Activated T-helper 1 cell treated with anti-CD3 and anti-CD28 coated beads, Interleukin-12 subunit alpha, Interleukin-12 subunit beta, Interleukin-2, Interleukin-4 antibody, amounts not matched to agents 30 ng/mL and 10 ng/mL and 1 ng/mL, durations not matched to agents 14 hours and 24 hours and 36 hours (primary cell): Measurements from ENCODE around the gene ESRRB. TPM values are rescaled to one million over a fixed set of nuclear protein-coding genes. Genes with fewer than 3 reads are reported as not detected.

Experiments used
- DNase-seq: peaks from one replicate; pipeline ENCODE4 v3.0.0; 2021; ENCODE audit warnings: low spot score
- H3K27ac Mint-ChIP-seq: one replicate; pipeline ENCODE4 v1.8.0; 2021; ENCODE audit warnings: mild to moderate bottlenecking, mixed read lengths
- H3K27me3 Mint-ChIP-seq: one replicate; pipeline ENCODE4 v1.8.0; 2022; ENCODE audit warnings: mild to moderate bottlenecking, moderate library complexity, mixed read lengths; ENCODE audit not compliant: insufficient read depth
- H3K36me3 Mint-ChIP-seq: one replicate; pipeline ENCODE4 v1.8.0; 2021; ENCODE audit warnings: low read depth, mixed read lengths
- H3K4me1 Mint-ChIP-seq: one replicate; pipeline ENCODE4 v1.8.0; 2021; ENCODE audit warnings: low read depth, mixed read lengths
- H3K4me3 Mint-ChIP-seq: one replicate; pipeline ENCODE4 v1.8.0; 2021; ENCODE audit warnings: mild to moderate bottlenecking, moderate library complexity, mixed read lengths
- H3K9me3 Mint-ChIP-seq: one replicate; pipeline ENCODE4 v1.8.0; 2021; ENCODE audit warnings: mixed read lengths
- intact Hi-C: fragments of 100-400 bp; cut with micrococcal nuclease; formaldehyde crosslinking; loops from one replicate; pipeline ENCODE4 v1.15.1; 2024
- total RNA-seq: library from RNA; stranded (reverse); gene quantifications from 2 replicates; pipeline ENCODE4 v1.2.3, GENCODE V29; 2022

ESRRB gene
- total RNA-seq, 1 donor from 2014 or later: 0.21 TPM

DNA sequence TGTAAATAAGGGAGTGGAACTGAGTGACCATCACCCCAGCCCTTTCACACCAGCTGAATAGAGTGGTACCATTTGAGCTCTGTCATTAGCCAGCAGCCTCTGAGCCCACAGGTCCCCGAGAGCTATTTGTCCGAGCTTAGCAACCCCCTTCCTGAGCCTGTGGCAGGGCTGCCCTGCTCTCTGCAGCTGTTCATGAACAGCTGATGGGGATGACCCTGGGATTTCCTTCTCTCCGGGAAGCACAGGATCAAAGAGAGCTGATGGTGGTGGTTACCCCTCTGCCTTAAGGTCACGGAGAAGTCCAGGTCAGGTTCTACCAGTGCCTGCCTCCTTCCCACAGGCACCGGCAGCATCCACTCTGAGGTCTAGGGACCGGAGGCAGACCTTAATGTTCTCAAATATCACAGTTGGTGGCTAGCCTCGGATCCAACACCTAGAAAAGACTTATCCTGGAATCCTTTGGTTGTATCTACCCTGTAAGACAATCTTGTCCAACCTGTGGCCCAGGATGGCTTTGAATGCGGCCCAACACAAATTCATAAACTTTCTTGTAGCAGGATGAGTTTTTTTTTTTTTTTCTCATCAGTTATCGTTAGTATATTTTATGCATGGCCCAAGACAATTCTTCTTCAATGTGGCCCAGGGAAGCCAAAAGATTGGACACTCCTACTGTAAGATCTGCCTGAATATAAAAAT lies 81.1 kb downstream of the ESRRB start:
- no peaks in the 10 kb centered on the region for H3K36me3 Mint-ChIP-seq
- H3K4me1 Mint-ChIP-seq: no peaks in the 10 kb centered on the region
- intact Hi-C loops: loop anchor here (5.0 kb wide), 1 partner anchor 380 kb away; no protein-coding TSS in a partner anchor
- H3K9me3 Mint-ChIP-seq: no peaks in the 10 kb centered on the region
- H3K27me3 Mint-ChIP-seq: peaks cover 11% of the 10 kb centered on the region
- DNase-seq: no peak
- no peak overlapping the region for H3K27ac Mint-ChIP-seq
- H3K4me3 Mint-ChIP-seq: no peak overlapping the region

DNA sequence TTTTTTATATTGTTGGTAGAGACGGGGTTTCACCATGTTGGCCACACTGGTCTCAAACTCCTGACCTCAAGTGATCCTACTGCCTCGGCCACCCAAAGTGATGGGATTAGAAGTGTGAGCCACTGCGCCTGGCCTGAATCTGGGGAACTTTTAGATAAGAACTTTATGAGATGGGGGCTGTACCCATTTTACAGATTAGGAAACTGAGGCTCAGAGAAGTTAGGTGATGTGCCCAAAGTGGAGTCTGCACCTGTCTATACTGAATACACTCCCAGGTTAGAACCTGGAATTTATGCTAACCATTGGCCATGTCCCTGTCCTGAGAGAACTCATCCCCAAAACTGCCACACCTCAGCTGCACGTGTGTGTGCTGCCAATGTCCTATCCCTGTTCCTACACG lies 81.9 kb downstream of the ESRRB start:
- DNase-seq: no peak
- Mint-ChIP-seq H3K9me3 (no peaks in the 10 kb centered on the region), H3K36me3 (no peaks in the 10 kb centered on the region), H3K4me3 (no peak overlapping the region), H3K27ac (no peak overlapping the region), H3K27me3 (peaks cover 11% of the 10 kb centered on the region), H3K4me1 (no peaks in the 10 kb centered on the region)
- intact Hi-C loops: loop anchor here (5.0 kb wide), 1 partner anchor 381 kb away; no protein-coding TSS in a partner anchor

DNA sequence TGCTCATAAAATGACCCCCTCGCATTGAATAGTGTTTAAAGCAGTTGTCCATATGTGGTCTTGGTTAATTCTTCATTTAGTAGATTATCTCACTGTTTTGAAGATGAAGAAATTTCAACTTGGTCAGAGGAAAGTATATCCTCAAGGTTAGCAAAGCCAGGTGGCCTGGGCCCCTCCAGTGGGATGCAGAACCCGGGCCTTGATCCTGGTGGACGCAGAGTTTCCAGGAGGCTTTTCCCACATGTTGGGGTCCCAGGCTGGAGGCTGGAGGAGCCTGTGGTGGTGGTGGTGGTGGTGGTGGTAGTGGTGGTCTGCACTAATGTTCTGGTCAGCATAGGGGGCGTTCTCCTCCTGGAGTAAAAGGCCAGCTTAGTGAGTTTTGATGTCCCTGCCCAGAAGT lies 85.9 kb downstream of the ESRRB start:
- H3K4me3 Mint-ChIP-seq: no peak overlapping the region

DNA sequence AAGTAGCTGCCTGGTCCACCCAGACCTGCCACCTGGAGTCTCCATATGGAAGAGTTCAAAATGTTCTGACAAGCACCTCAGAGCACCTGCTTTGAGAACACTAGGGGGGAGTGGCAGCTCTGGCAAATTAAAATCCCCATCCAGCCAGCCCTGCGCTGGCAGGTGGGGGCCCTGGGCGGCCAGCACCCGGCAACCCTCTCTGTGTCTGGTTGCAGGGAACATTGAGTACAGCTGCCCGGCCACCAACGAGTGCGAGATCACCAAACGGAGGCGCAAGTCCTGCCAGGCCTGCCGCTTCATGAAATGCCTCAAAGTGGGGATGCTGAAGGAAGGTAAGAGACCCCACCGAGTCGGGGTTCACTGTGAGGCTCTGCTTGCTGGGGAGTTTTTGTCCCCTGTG lies 86.4 kb downstream of the ESRRB start:
- Mint-ChIP-seq H3K4me3 (no peak overlapping the region), H3K27me3 (no peaks in the 10 kb centered on the region), H3K27ac (no peak overlapping the region), H3K36me3 (no peaks in the 10 kb centered on the region), H3K9me3 (no peaks in the 10 kb centered on the region), H3K4me1 (no peaks in the 10 kb centered on the region)
- DNase-seq: no peak
- intact Hi-C loops: no loop called here

More for the DNA sequence above, 85.9 kb downstream of the ESRRB start:
- no peaks in the 10 kb centered on the region for H3K36me3 Mint-ChIP-seq
- no peaks in the 10 kb centered on the region for H3K27me3 Mint-ChIP-seq
- H3K4me1 Mint-ChIP-seq: no peaks in the 10 kb centered on the region
- H3K27ac Mint-ChIP-seq: no peak overlapping the region
- H3K9me3 Mint-ChIP-seq: no peaks in the 10 kb centered on the region
- intact Hi-C loops: no loop called here
- DNase-seq: no peak

DNA sequence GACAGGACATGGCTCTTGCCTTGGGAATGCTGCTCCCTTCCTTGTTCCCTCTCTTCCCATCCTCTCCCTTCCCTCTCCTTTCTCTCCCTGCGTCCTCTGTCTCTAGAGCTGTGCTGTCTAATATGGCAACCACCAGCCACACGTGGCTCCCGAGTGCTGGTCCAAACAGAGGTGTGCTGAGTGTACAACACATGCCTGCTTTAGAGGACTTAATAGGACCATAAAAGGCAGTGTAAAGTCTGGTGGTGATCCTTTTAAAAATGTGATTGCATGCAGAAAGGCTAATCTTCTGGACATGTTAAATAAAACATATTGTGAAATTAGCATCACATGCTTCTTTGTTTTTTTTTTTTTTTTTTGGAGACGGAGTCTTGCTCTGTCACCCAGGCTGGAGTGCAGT lies 87.2 kb downstream of the ESRRB start:
- H3K4me3 Mint-ChIP-seq: no peak overlapping the region
- H3K9me3 Mint-ChIP-seq: no peaks in the 10 kb centered on the region
- H3K36me3 Mint-ChIP-seq: no peaks in the 10 kb centered on the region
- intact Hi-C loops: no loop called here
- H3K4me1 Mint-ChIP-seq: no peaks in the 10 kb centered on the region
- no peak overlapping the region for H3K27ac Mint-ChIP-seq
- H3K27me3 Mint-ChIP-seq: no peaks in the 10 kb centered on the region
- no peak for DNase-seq

DNA sequence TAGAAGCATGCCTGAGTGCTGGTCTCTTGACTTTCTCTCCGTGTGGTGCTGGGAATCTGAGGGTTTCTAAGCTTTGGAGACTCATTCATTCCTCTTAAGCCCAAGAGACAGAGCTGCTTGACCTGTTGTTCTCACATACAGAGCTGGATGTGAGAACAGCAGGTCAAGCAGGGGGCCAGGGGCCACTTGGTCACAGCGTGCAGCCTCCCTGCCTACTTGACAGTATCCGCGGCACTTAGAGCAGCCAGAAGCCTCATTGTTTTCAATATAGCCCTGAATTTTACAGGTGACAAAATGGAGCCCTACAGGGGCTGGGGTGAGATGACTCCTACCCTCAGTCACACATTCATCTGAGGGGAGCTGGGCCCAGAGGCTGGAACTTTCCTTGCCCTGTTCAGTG lies 88.9 kb downstream of the ESRRB start:
- H3K4me3 Mint-ChIP-seq: no peak overlapping the region
- no peaks in the 10 kb centered on the region for H3K36me3 Mint-ChIP-seq
- intact Hi-C loops: no loop called here
- no peak for DNase-seq
- H3K27ac Mint-ChIP-seq: no peak overlapping the region
- H3K9me3 Mint-ChIP-seq: no peaks in the 10 kb centered on the region
- H3K27me3 Mint-ChIP-seq: no peaks in the 10 kb centered on the region
- H3K4me1 Mint-ChIP-seq: no peaks in the 10 kb centered on the region

DNA sequence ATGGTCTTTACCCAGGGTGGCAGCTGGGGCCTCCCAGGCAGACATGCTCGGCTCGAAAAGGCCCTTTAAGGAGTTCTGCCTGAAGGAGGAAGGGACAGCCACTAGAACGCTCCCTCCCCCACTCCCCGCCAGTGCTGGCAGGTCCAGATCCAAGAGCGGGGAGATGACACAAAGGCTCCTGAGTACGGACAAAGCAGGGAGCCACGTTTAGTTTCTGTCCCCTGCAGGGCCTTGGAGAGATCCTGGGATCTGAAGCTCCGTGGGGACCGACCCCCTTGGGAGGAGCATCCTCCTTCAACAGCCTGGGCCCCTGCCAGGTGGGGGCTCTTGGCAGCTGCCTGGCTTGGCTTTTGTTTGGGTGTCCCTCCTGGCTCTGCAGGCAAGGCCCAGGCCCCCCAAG lies 89.7 kb downstream of the ESRRB start:
- Mint-ChIP-seq H3K4me1 (no peaks in the 10 kb centered on the region), H3K27ac (no peak overlapping the region), H3K36me3 (no peaks in the 10 kb centered on the region), H3K27me3 (no peaks in the 10 kb centered on the region), H3K9me3 (no peaks in the 10 kb centered on the region), H3K4me3 (no peak overlapping the region)
- no peak for DNase-seq
- intact Hi-C loops: no loop called here

DNA sequence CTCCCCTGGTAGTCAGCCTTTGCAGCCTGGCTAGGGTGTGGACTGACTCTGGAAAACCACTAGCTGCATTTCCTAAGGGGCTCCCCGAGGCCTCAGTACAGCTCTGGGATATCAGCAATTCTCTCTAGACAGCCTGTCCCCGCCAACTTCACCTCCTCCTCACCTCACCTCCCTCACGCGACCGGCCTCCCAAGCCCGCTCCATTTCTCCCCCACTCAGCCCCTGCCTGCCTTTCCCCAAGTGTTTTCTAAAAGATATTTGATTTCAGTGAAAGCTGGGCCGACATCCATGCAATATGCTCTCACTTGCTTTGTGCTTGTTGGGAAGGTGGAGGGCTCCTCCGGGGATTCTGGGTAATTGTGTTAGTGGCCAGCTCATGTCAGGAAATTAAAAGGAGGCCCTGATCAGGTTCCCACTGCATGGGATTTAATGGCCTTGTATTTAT lies 91.8 kb downstream of the ESRRB start:
- DNase-seq: no peak
- Mint-ChIP-seq H3K4me1 (no peaks in the 10 kb centered on the region), H3K9me3 (no peaks in the 10 kb centered on the region), H3K4me3 (no peak overlapping the region), H3K27me3 (peaks cover 2% of the 10 kb centered on the region), H3K27ac (no peak overlapping the region), H3K36me3 (no peaks in the 10 kb centered on the region)
- intact Hi-C loops: no loop called here

DNA sequence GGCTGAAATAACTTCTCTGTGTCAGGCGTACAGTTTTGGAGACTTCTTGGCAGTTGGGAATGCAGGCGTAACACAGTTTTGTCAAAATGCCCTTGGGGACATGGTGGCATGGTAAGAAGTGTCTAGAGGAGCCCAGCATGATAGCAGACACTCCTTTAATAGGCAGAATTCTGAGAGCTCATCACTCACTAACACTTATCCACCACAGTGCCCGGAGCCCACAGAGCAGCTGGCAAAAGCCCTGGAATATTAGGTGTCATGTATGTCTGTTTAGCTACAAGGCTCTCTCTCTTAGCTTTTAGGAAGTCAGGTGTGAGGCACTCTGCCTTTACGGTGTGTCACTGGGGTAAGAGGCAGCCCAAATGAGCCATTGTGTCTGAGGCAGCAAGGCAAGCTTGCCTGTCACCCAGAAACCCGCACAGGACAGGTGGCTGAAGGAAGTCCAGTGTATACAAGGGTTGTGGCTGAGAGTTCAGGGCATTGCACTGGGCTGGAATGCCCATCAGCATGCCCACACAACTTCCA lies 96.3 kb downstream of the ESRRB start:
- DNase-seq: no peak
- Mint-ChIP-seq H3K27ac (no peak overlapping the region), H3K4me1 (no peaks in the 10 kb centered on the region), H3K36me3 (no peaks in the 10 kb centered on the region), H3K9me3 (no peaks in the 10 kb centered on the region), H3K27me3 (peaks cover 6% of the 10 kb centered on the region), H3K4me3 (no peak overlapping the region)
- intact Hi-C loops: no loop called here

DNA sequence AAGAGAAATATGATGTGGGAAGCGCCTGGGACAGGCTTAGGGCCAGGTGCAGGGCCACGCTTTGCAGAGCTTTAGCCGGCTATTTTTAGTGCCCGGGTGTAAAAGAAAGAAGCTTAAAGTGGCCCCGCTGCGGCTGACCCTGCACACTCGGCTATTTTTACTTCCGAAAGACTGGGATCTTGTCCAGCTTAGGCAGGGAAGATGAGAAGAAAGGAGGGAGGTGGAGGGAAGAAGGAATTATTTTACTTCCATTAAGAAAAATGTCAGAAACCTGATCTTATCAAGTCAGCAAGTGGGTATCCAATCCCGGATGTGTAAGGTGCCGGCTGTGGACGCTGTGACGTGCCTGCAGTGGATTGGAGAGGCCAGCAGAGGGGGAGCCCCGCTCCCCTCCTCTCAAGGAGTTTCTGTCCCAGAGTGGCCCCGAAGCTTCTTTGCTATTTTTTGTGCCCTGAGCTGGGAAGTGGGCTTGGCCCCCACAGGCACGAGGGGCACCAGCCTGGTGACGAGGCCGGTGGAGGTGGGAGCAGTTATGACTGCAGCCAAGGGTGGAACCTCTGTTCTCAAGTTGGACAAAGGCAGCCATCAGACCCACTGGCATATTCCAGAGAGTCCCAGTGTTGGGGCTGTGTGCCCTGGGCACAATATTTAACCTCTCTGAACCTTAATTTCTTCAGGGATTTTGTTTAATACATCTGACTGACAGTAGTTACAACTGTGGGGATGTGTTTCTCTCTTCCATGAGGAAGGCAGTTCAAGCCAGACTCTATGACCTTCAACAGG lies 97.7 kb downstream of the ESRRB start:
- Mint-ChIP-seq H3K27ac (no peak overlapping the region), H3K4me3 (no peak overlapping the region)

DNA sequence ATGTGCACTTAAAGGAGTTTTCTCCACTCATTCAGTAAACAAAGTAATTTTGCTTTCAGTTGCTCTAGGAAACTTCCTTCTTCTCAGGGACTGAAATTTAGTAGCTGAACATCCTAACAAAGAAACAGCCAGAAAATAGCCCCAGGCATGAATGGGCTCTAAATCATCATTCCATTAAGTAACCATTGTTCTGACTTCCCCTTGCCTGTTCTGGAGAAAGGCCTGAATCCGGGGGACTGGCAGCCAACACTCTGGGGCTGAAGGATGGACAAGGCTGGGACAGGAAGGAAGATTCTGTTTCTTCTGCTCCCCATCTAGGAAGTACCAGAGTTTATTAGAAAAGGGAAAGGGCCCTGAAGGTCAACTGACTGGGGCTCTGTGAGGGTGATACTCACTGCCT lies 104.5 kb downstream of the ESRRB start:
- Mint-ChIP-seq H3K36me3 (no peaks in the 10 kb centered on the region), H3K4me3 (no peak overlapping the region), H3K4me1 (no peaks in the 10 kb centered on the region), H3K27me3 (no peaks in the 10 kb centered on the region), H3K9me3 (no peaks in the 10 kb centered on the region), H3K27ac (no peak overlapping the region)
- intact Hi-C loops: no loop called here
- DNase-seq: no peak

More for the DNA sequence above, 97.7 kb downstream of the ESRRB start:
- intact Hi-C loops: no loop called here
- Mint-ChIP-seq H3K4me1 (no peaks in the 10 kb centered on the region), H3K9me3 (no peaks in the 10 kb centered on the region), H3K36me3 (no peaks in the 10 kb centered on the region), H3K27me3 (peaks cover 6% of the 10 kb centered on the region)
- DNase-seq: no peak

DNA sequence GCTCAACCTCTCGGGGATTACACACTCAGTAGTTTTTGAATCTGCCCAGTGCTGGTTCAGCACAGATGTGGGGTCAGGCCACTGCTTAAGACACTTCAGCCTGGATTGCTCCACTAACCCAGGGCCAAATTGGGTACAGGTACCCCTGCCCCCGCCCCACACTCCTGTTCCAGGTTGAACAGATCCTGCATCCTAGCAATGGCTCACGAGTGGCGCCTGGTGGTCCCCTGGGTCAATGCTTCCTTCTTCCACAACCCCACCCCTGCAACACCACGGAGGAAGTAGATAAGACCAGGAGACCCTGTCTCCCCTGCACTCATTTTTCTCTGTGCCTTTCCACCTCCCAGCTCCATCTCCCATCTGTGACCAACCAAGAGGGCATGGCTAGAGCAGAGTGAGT lies 108.4 kb downstream of the ESRRB start:
- no peak overlapping the region for H3K27ac Mint-ChIP-seq
- no peaks in the 10 kb centered on the region for H3K36me3 Mint-ChIP-seq
- intact Hi-C loops: no loop called here
- DNase-seq: no peak
- no peaks in the 10 kb centered on the region for H3K4me1 Mint-ChIP-seq
- no peaks in the 10 kb centered on the region for H3K9me3 Mint-ChIP-seq
- no peaks in the 10 kb centered on the region for H3K27me3 Mint-ChIP-seq
- no peak overlapping the region for H3K4me3 Mint-ChIP-seq

DNA sequence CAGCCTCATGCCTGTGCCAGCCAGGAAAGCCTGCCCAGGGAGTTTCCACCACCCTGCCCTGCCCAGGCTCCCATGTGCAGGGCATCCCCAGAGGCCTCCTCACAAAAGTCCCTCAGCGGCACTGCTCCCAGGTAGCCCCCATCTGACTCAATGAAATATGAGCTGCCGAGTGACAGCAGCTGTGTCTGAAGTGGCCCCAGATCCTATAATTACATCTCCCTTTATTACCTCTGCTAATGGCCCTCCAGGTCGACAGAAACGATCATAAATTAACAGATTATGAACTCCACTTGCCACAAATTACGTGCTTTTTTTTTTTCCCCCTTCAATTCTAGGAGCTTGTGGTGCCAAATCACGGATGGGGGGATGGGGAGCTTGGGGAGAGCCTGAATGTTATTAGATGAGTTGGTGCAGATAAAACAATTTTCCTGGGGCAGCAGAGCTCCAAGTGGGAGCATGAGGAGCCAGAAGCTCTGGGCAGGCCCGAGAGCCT lies 110.4 kb downstream of the ESRRB start:
- intact Hi-C loops: no loop called here
- Mint-ChIP-seq H3K4me3 (no peak overlapping the region), H3K9me3 (no peaks in the 10 kb centered on the region)

More for the DNA sequence above, 110.4 kb downstream of the ESRRB start:
- H3K4me1 Mint-ChIP-seq: no peaks in the 10 kb centered on the region
- DNase-seq: no peak
- H3K27ac Mint-ChIP-seq: no peak overlapping the region
- H3K27me3 Mint-ChIP-seq: no peaks in the 10 kb centered on the region
- H3K36me3 Mint-ChIP-seq: no peaks in the 10 kb centered on the region
